ENCODE data around the gene RAB3IP.

DNA sequence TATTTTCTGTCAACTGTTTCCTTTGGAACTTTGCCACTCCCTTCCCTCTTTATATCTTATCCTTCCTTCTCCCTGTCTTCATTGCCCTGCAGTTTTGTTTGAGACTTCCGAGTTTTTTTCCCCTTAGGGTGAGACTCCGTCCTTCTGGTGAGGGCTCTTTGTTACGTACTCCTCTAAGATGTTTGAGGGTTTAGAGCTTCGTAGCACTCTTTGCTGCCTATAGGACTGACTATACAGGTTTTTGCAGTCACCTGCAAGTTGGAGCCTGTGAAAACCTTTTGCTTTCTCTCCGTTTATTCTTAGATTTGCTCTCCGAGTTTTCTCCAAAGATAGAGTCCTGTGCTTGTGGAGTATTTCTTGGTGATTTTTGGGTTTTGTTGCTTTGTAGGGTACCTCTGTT, 44.7 kb downstream of the RAB3IP start:
- TF ChIP-seq, protein P1, sequence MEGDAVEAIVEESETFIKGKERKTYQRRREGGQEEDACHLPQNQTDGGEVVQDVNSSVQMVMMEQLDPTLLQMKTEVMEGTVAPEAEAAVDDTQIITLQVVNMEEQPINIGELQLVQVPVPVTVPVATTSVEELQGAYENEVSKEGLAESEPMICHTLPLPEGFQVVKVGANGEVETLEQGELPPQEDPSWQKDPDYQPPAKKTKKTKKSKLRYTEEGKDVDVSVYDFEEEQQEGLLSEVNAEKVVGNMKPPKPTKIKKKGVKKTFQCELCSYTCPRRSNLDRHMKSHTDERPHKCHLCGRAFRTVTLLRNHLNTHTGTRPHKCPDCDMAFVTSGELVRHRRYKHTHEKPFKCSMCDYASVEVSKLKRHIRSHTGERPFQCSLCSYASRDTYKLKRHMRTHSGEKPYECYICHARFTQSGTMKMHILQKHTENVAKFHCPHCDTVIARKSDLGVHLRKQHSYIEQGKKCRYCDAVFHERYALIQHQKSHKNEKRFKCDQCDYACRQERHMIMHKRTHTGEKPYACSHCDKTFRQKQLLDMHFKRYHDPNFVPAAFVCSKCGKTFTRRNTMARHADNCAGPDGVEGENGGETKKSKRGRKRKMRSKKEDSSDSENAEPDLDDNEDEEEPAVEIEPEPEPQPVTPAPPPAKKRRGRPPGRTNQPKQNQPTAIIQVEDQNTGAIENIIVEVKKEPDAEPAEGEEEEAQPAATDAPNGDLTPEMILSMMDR (IDR thresholded peaks at IDR 0.05) = no peak
- TF ChIP-seq ZFX (IDR thresholded peaks at IDR 0.05; ENCODE audit: borderline replicate concordance) = no peak

Measured in 22Rv1 (cell line).